GM12878 (cell line): ENCODE measurements around the gene SLU7. TPM values are rescaled to one million over a fixed set of nuclear protein-coding genes. Genes with fewer than 3 reads are reported as not detected.

Source experiments
- ATAC-seq: fragments of 200-7000 bp; cut with Tn5 transposase; 3 replicates; pipeline ENCODE4 v1.9.1; 2020; ENCODE audit warnings: mild to moderate bottlenecking, moderate library complexity
- BruUV-seq: library from RNA; stranded (reverse); fragments of 400-500 nt; replicated peaks from 2 replicates; lab custom pipeline; 2021; lab: Mats Ljungman, UMichigan
- CTCF ChIA-PET: fragments of 300-600 bp; sonication (Branson Sonifier 250); formaldehyde crosslinking; extraction: SDS; loops from one replicate; lab custom pipeline; 2021; ENCODE audit warnings: inconsistent platforms; lab: Yijun Ruan, JAX
- POLR2A ChIA-PET: fragments of 350-600 bp; formaldehyde crosslinking; extraction: SDS; loops from one replicate; lab custom pipeline; 2021; ENCODE audit warnings: inconsistent platforms; lab: Charles Lee
- RAD21 ChIA-PET: fragments of 300-600 bp; sonication (Branson Sonifier 250); formaldehyde crosslinking; loops from one replicate; lab custom pipeline; 2023; ENCODE audit warnings: antibody characterized with exemption; ENCODE audit not compliant: unreplicated experiment; lab: Charles Lee
- SMC1A ChIA-PET: fragments of 300-600 bp; sonication (Branson Sonifier 250); formaldehyde crosslinking; loops from one replicate; lab custom pipeline; 2023; ENCODE audit not compliant: unreplicated experiment, uncharacterized antibody; lab: Charles Lee
- DNase-seq: peaks from one replicate; pipeline ENCODE4 v3.0.0-alpha.2; 2011; ENCODE audit warnings: low read depth, low spot score
- FAIRE-seq: peaks from 3 replicates; lab custom pipeline; 2011; peaks lifted over from hg19 to GRCh38; lab: Jason Lieb, UNC
- H2AFZ ChIP-seq: 2 replicates; pipeline ENCODE4 v1.6.0; 2011; ENCODE audit warnings: low read depth, low read length, control low read depth; ENCODE audit not compliant: control insufficient read depth
- H3K27ac ChIP-seq: 2 replicates; pipeline ENCODE4 v1.5.1; 2011; ENCODE audit warnings: control low read depth; ENCODE audit not compliant: control insufficient read depth, insufficient read depth
- H3K27me3 ChIP-seq, 2 experiments: replicated peaks in 1 of 2; 2 replicates each; pipeline versions ENCODE4 v1.6.0 to v1.6.1; 2011; ENCODE audit warnings: low read length in 1 of 2; ENCODE audit not compliant: control insufficient read depth in 2 of 2, insufficient read depth in 2 of 2
- H3K36me3 ChIP-seq, 2 experiments: 2 replicates each; pipeline ENCODE4 v1.5.1; 2011; ENCODE audit warnings: low read length in 1 of 2; ENCODE audit not compliant: control insufficient read depth in 2 of 2, insufficient read depth in 2 of 2
- H3K4me1 ChIP-seq: 2 replicates; pipeline ENCODE4 v1.6.1; 2011; ENCODE audit warnings: mild to moderate bottlenecking, low read length, moderate library complexity, mixed read lengths; ENCODE audit not compliant: control insufficient read depth, insufficient read depth
- H3K4me2 ChIP-seq: 2 replicates; pipeline ENCODE4 v1.6.0; 2011; ENCODE audit warnings: control low read depth; ENCODE audit not compliant: control insufficient read depth, insufficient read depth
- H3K4me3 ChIP-seq: fragments of 200-600 bp; sonication (generic); 2 replicates; pipeline ENCODE4 v1.5.1; 2016
- H3K79me2 ChIP-seq: 2 replicates; pipeline ENCODE4 v1.6.0; 2011; ENCODE audit warnings: low read length; ENCODE audit not compliant: control insufficient read depth, insufficient read depth
- H3K9ac ChIP-seq: 2 replicates; pipeline ENCODE4 v1.8.0; 2011; ENCODE audit warnings: low read length, control low read depth, mixed read lengths; ENCODE audit not compliant: control insufficient read depth, insufficient read depth
- H3K9me3 ChIP-seq: replicated peaks from 3 replicates; pipeline ENCODE4 v1.5.1; 2011; ENCODE audit warnings: mild to moderate bottlenecking, low read length; ENCODE audit not compliant: control insufficient read depth, insufficient read depth
- H4K20me1 ChIP-seq: 2 replicates; pipeline ENCODE4 v1.6.0; 2011; ENCODE audit not compliant: control insufficient read depth, insufficient read depth
- CEBPB ChIP-seq, 2 experiments: fragments of 150-350 bp in 1 of 2; IDR thresholded peaks; 2 replicates each; pipeline ENCODE4 v1.6.1; 2012 to 2014; ENCODE audit warnings: low read depth in 2 of 2, low read length in 2 of 2, borderline replicate concordance in 1 of 2, inconsistent platforms in 1 of 2
- CHD1 ChIP-seq: IDR thresholded peaks from 2 replicates; pipeline ENCODE4 v1.6.1; 2012; ENCODE audit warnings: low read depth, low read length, improper control_type of control experiment
- CUX1 ChIP-seq: IDR thresholded peaks from 2 replicates; pipeline ENCODE4 v1.6.1; 2012; ENCODE audit warnings: improper control_type of control experiment, low read depth, low read length; ENCODE audit not compliant: insufficient replicate concordance
- MLLT1 ChIP-seq: fragments of 450-650 bp; IDR thresholded peaks from 2 replicates; pipeline ENCODE4 v1.6.1; 2016; ENCODE audit warnings: mild to moderate bottlenecking
- NFYB ChIP-seq: IDR thresholded peaks from 2 replicates; pipeline ENCODE4 v1.6.1; 2011; ENCODE audit warnings: low read depth, mild to moderate bottlenecking, low read length, improper control_type of control experiment, moderate library complexity; ENCODE audit not compliant: insufficient read depth
- NR2C1 ChIP-seq: fragments of 450-650 bp; IDR thresholded peaks from 2 replicates; pipeline ENCODE4 v1.6.1; 2017; ENCODE audit warnings: antibody characterized with exemption, mild to moderate bottlenecking, moderate library complexity
- PML ChIP-seq: IDR thresholded peaks from 2 replicates; pipeline ENCODE4 v1.6.1; 2012; ENCODE audit warnings: low read length, inconsistent platforms
- POLR2AphosphoS2 ChIP-seq: IDR thresholded peaks from 2 replicates; pipeline ENCODE4 v1.6.1; 2011; ENCODE audit warnings: low read depth, mild to moderate bottlenecking, low read length, improper control_type of control experiment, moderate library complexity
- RELB ChIP-seq: fragments of 450-650 bp; IDR thresholded peaks from 2 replicates; pipeline ENCODE4 v1.6.1; 2017; ENCODE audit warnings: low read depth, mild to moderate bottlenecking, moderate library complexity
- SMAD1 ChIP-seq: fragments of 450-650 bp; IDR thresholded peaks from 2 replicates; pipeline ENCODE4 v1.6.1; 2018; ENCODE audit warnings: mild to moderate bottlenecking, low read depth; ENCODE audit not compliant: partially characterized antibody
- STAT3 ChIP-seq: IDR thresholded peaks from 2 replicates; pipeline ENCODE4 v1.6.1; 2011; ENCODE audit warnings: low read depth, low read length, improper control_type of control experiment
- TARDBP ChIP-seq: IDR thresholded peaks from 2 replicates; pipeline ENCODE4 v1.6.1; 2016; ENCODE audit warnings: borderline replicate concordance
- TCF3 ChIP-seq: IDR thresholded peaks from 2 replicates; pipeline ENCODE4 v1.6.1; 2012; ENCODE audit warnings: low read depth, mild to moderate bottlenecking, low read length, borderline replicate concordance; ENCODE audit not compliant: insufficient read depth
- WGBS: methylation state at CpG from one replicate; pipeline ENCODE4 v1.1.6; 2016; ENCODE audit warnings: low lambda C conversion rate; ENCODE audit not compliant: insufficient replicate concordance, insufficient coverage; ENCODE audit errors: missing lambda C conversion rate; 5-methylcytosine and 5-hydroxymethylcytosine counted together
- in situ Hi-C: fragments of 300-500 bp; cut with MboI; formaldehyde crosslinking; loops from 9 replicates; pipeline ENCODE4 v1.14.3; 2018; ENCODE audit warnings: mixed read lengths
- intact Hi-C: fragments of 100-400 bp; cut with micrococcal nuclease; formaldehyde crosslinking; loops from one replicate; pipeline ENCODE4 v1.14.2; 2022; ENCODE audit not compliant: unreplicated experiment
- polyA plus RNA-seq, 11 experiments: library from polyadenylated mRNA; depleted of rRNA in 4 of 11; unstranded in 6 of 11; stranded (reverse) in 5 of 11; fragments of >200 nt; fragmentation: Nextera tagmentation in 4 of 11; fragmentation: Illumina TruSeq in 1 of 11; extraction: Ambion mirVana in 4 of 11; extraction: Trizol in 1 of 11; gene quantifications; 1 replicate in 1 of 11; 2 replicates in 10 of 11; pipeline versions ENCODE4 v1.2.1 to v1.2.3, GENCODE V29; 2011 to 2016; ENCODE audit warnings: inconsistent platforms in 2 of 11, missing spikeins in 2 of 11, low read depth in 1 of 11
- total RNA-seq, 4 experiments: library from RNA; depleted of rRNA in 3 of 4; stranded (reverse); fragments of >200 nt in 3 of 4; fragmentation: Illumina TruSeq in 1 of 4; extraction: Trizol in 1 of 4; gene quantifications; 2 replicates each; pipeline versions ENCODE4 v1.2.1 to v1.2.3, GENCODE V29; 2013 to 2021

SLU7 gene
- total and polyA plus RNA-seq, 10 of the 15 experiments (the other 5 are each of a cell fraction or from before 2014, with no cell fraction given), result 32.7 to 55.2 (median 46.6) TPM

GRCh38 chr5:160468363-160468975 lies 49.6 kb upstream of the SLU7 start:
- peak overlapping the region; percentile 91 for H3K9ac ChIP-seq
- no peaks in the 10 kb centered on the region for H3K27me3 ChIP-seq
- CTCF ChIA-PET, result interaction anchor here (1.0 to 9.8 kb wide), 6 partner anchors 9 to 375 kb away, joined by 3 to 230 read pairs (median 8); no protein-coding TSS in a partner anchor
- H3K79me2 ChIP-seq, result peaks cover 83% of the 10 kb centered on the region
- ATAC-seq (no peak), FAIRE-seq (no peak), DNase-seq (no peak)
- peaks cover 32% of the 10 kb centered on the region for H3K4me1 ChIP-seq
- SMC1A ChIA-PET, result interaction anchor here (0.6 to 15.7 kb wide), 13 partner anchors 9 to 375 kb away, joined by 3 to 511 read pairs (median 25); partner anchors contain the start of gene PTTG1
- H3K9me3 ChIP-seq, result no peaks in the 10 kb centered on the region
- H2AFZ ChIP-seq, result no peak overlapping the region; the same call in 1 of the 2 replicates
- in situ Hi-C loops (no loop called here), intact Hi-C loops (loop anchor here (1.0 to 10.0 kb wide), 4 partner anchors 29 to 1264 kb away; partner anchors contain the start of gene RNF145)
- no peaks in the 10 kb centered on the region; the same call in 1 of the 2 replicates for H4K20me1 ChIP-seq
- peaks cover 0 to 5% of the 10 kb centered on the region in 2 experiments; a peak in 3 of 4 replicates for H3K36me3 ChIP-seq
- BruUV-seq, result no TSS peak
- POLR2A ChIA-PET, result interaction anchor here (0.6 to 6.2 kb wide), 14 partner anchors 8 to 49 kb away, joined by 4 to 156 read pairs (median 18); partner anchors contain the start of genes PTTG1 and SLU7
- RAD21 ChIA-PET, result interaction anchor here (0.6 to 9.8 kb wide), 14 partner anchors 9 to 417 kb away, joined by 5 to 329 read pairs (median 18); partner anchors contain the start of genes PTTG1 and SLU7
- peak overlapping the region; percentile 90 for H3K4me2 ChIP-seq
- peak overlapping the region; percentile 96 for H3K27ac ChIP-seq
- H3K4me3 ChIP-seq, result peak overlapping the region; percentile 88
- WGBS, result 0% methylated on average over 3 of the region's 3 CpGs
- TF ChIP-seq CEBPB (IDR thresholded peaks at IDR 0.05; ENCODE audit: borderline replicate concordance in 1 of 2, low read depth in 2 of 2, low read length in 2 of 2) (0 out of 4 replicates have a peak, but pooled peaks of 1 of the 2 experiments have one; percentile 22), PML (peak; percentile 8; the same call in 1 of the 2 replicates), CHD1 (peak; percentile 35; the same call in 1 of the 2 replicates), TCF3 (no peak), SMAD1 (peak; percentile 71), MLLT1 (peak; percentile 99), NR2C1 (no peak), POLR2AphosphoS2 (peak; percentile 32; the same call in 1 of the 2 replicates), TARDBP (no peak), STAT3 (no peak), RELB (no peak), CUX1 (no peak), NFYB (no peak)
